Activated gamma-delta T cell (primary cell): ENCODE results near the gene OR6K3.

ENCODE experiments used
- DNase-seq: peaks from one replicate; lab custom pipeline; 2025; lab: John Stamatoyannopoulos, UW

OR6K3 gene

DNA sequence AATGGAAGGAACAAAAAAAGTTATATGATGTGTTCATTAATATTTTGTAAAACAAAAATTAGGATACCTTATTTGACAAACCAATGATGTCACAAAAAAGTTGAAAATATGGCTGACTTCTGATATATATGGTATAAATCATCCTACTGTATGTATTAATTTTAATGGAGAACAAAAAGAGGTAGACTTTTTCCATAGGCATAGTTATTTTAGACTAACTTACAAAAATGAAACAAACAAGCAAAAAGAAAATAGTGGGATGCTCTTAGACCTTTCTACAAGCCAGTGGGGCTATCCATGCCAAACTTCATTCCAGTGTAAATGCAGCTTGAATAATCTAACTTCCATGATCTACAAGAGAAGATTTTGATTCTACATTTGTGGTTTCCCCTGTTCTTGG lies 33.5 kb downstream of the OR6K3 start:
- DNase-seq, result no peak

DNA sequence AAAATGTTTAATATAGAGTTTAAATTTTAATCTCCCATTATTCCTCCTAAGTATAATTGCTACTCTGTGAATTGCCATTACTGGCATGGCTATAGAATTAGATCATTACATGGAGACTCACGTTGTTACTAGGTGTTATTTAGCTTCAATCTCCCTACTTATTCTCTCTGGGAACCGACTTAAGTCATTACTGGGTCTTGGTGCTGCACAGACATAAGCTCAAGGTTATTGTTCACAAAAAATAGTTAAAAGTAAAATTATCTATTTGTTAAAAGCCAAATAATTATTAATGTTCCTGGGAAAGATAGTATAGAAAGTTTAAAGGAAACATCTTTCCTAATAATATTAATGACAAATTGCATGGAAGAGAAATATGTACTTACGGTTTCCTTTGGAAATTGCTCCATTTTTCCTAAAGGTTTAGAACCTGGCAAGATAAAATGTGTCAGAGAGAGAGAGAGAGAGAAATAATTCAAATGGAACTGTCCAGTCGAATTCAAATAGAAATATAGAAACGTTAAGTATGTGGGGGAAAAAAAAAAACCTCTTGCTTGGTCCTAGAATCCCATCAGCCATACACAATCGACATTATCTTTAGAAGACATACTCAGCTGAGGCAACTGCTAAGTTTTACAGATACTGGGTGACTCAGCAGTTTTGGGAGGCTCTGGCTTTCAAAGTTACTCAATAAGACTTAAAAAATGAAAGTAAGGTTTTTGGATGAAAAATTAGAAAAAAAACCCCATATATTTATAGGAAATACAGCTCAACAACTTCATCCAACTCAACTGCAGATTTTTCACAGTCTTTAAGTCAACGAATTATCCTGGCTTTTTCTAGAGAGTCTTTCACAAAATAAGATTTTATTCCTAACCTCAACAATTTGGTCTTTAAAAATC lies 34.2 kb downstream of the OR6K3 start, which contains the start of gene SPTA1:
SPTA1 (minus strand) TSS at position 605 of the 899 bp plus-strand sequence; CDS start at position 407, 198 bp downstream.
- DNase-seq, result no peak

- no peak for DNase-seq
Observed at GRCh38 chr1:158685085-158685484, 35.4 kb downstream of the OR6K3 start.

- DNase-seq, result no peak
Observed at GRCh38 chr1:158681606-158682005, 38.9 kb downstream of the OR6K3 start.

DNA sequence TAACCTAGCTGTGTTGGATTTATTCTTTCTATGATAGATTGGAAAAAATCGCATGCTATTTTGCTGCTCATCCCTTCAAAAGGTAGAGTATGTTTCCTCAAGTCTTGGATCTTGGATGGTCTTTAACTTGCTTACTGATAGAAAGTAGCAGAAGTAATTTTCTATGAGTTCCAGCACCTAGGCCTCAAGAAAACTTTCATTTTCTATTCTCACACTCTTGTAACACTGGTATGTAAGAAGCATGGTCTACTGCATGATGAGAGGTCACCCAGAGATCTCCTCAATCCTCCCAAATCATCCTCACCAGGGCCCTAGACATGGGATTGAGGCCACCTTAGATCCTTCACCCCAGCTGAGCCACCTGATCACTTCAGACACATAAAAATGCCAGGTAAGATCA lies 41.2 kb downstream of the OR6K3 start:
- no peak for DNase-seq

DNA sequence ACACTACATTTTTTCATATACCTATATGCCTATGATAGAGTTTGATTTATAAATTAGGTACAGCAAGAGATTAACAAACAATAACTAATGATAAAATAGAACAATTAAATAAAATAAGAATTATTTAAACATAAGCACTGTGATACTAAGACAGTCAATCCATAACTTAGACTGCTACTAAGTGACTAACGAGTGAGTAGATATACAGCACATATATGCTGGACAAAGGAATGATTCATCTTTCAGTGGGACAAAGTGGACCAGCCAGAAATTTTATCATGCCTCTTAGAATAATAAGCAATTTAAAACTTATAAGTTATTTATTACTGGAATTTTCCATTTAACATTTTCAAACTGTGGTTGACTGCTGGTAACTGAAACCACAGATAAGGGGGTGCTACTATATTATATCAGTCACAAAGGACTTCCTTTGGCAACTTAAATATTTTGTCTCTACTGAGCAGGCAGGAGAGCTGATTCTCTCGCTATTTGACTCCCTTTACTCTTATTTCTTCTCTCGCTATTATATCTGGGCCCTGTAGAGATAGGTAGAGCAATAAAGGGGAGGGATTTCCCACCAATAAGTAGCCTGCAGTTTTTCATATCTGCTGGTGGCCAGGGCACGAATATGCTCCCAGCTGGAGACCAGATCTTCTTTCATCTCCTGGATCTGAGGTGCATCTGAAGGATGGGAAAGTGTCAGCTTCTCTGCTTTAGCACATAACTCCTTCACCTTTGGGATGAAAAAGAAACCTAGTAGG lies 44.8 kb downstream of the OR6K3 start:
- no peak for DNase-seq

- no peak for DNase-seq
Observed at GRCh38 chr1:158674302-158674701, 46.2 kb downstream of the OR6K3 start.
